PC-9 (cell line): ENCODE results near the gene EBF4. TPM values are rescaled to one million over a fixed set of nuclear protein-coding genes. Genes with fewer than 3 reads are reported as not detected.

Source experiments
- BruUV-seq: library from RNA; stranded (reverse); fragments of 400-500 nt; replicated peaks from 2 replicates; lab custom pipeline; 2021; lab: Mats Ljungman, UMichigan
- CTCF ChIA-PET: fragments of 300-600 bp; sonication (Branson Sonifier 250); formaldehyde crosslinking; loops from one replicate; lab custom pipeline; 2022; ENCODE audit warnings: antibody characterized with exemption; lab: Charles Lee
- POLR2A ChIA-PET: fragments of 300-600 bp; sonication (Branson Sonifier 250); formaldehyde crosslinking; loops from one replicate; lab custom pipeline; 2022; ENCODE audit warnings: antibody characterized with exemption; ENCODE audit not compliant: unreplicated experiment; lab: Charles Lee
- DNase-seq, 2 experiments: peaks; one replicate each; pipeline versions ENCODE4 v3.0.0 to v3.0.0-alpha.2; 2015 to 2022; ENCODE audit warnings: mixed read lengths in 1 of 2
- H2AFZ ChIP-seq: fragments of 200-600 bp; sonication (generic); 2 replicates; pipeline ENCODE4 v1.8.1; 2017; ENCODE audit warnings: antibody characterized with exemption
- H3F3A ChIP-seq: fragments of 200-600 bp; sonication (generic); 2 replicates; pipeline ENCODE4 v1.8.1; 2017; ENCODE audit warnings: antibody characterized with exemption, mild to moderate bottlenecking, low read depth; ENCODE audit not compliant: insufficient read depth
- H3K27ac ChIP-seq: fragments of 200-600 bp; sonication (generic); 2 replicates; pipeline ENCODE4 v1.6.1; 2016; ENCODE audit warnings: mixed run types
- H3K27me3 ChIP-seq: fragments of 200-600 bp; sonication (generic); 2 replicates; pipeline ENCODE4 v1.6.1; 2016; ENCODE audit warnings: low read depth, mixed run types; ENCODE audit not compliant: insufficient read depth
- H3K36me3 ChIP-seq: fragments of 200-600 bp; sonication (generic); 2 replicates; pipeline ENCODE4 v1.6.1; 2016; ENCODE audit warnings: low read depth, mixed run types
- H3K4me1 ChIP-seq: fragments of 200-600 bp; sonication (generic); replicated peaks from 2 replicates; pipeline ENCODE4 v1.6.1; 2016; ENCODE audit warnings: mixed run types; ENCODE audit not compliant: insufficient read depth
- H3K4me2 ChIP-seq: fragments of 200-600 bp; sonication (generic); 2 replicates; pipeline ENCODE4 v1.6.1; 2017; ENCODE audit warnings: mixed run types
- H3K4me3 ChIP-seq: fragments of 200-600 bp; sonication (generic); 2 replicates; pipeline ENCODE4 v1.6.1; 2016; ENCODE audit warnings: mixed run types
- H3K79me2 ChIP-seq: fragments of 200-600 bp; sonication (generic); 2 replicates; pipeline ENCODE4 v1.6.1; 2017; ENCODE audit warnings: low read depth, mixed run types
- H3K9me2 ChIP-seq: fragments of 200-600 bp; sonication (generic); 2 replicates; pipeline ENCODE4 v1.8.1; 2017; ENCODE audit warnings: mild to moderate bottlenecking; ENCODE audit not compliant: insufficient read depth
- H3K9me3 ChIP-seq: fragments of 200-600 bp; sonication (generic); 2 replicates; pipeline ENCODE4 v1.8.1; 2016; ENCODE audit warnings: low read depth; ENCODE audit not compliant: insufficient read depth
- H4K20me1 ChIP-seq: fragments of 200-600 bp; sonication (generic); 2 replicates; pipeline ENCODE4 v1.8.1; 2017; ENCODE audit not compliant: insufficient read depth
- CTCF ChIP-seq: fragments of 200-600 bp; sonication (generic); conservative IDR thresholded peaks from 2 replicates; pipeline ENCODE4 v1.6.1; 2017; ENCODE audit warnings: mixed run types, antibody characterized with exemption, mild to moderate bottlenecking, moderate library complexity
- EZH2 ChIP-seq: fragments of 200-600 bp; sonication (generic); IDR thresholded peaks from 2 replicates; pipeline ENCODE4 v1.8.0; 2017; ENCODE audit warnings: antibody characterized with exemption, low read depth
- intact Hi-C: fragments of 100-400 bp; cut with micrococcal nuclease; formaldehyde crosslinking; loops from one replicate; pipeline ENCODE4 v1.10.0; 2022; ENCODE audit not compliant: unreplicated experiment
- total RNA-seq: library from RNA; stranded (reverse); gene quantifications from 2 replicates; pipeline ENCODE4 v1.2.3, GENCODE V29; 2021

The EBF4 gene
- total RNA-seq, 1 experiment from 2014 or later: 5.1 TPM

GRCh38 chr20:2799271-2799670, 106.7 kb downstream of the EBF4 start:
- Histone ChIP-seq H2AFZ (no peak overlapping the region), H3F3A (no peaks in the 10 kb centered on the region), H3K4me1 (no peaks in the 10 kb centered on the region), H3K9me3 (no peaks in the 10 kb centered on the region), H4K20me1 (no peaks in the 10 kb centered on the region), H3K4me2 (no peak overlapping the region), H3K36me3 (no peaks in the 10 kb centered on the region), H3K27ac (no peak overlapping the region), H3K27me3 (peaks cover 24% of the 10 kb centered on the region), H3K9me2 (no peaks in the 10 kb centered on the region), H3K4me3 (no peak overlapping the region), H3K79me2 (no peaks in the 10 kb centered on the region)
- DNase-seq: no peak
- TF ChIP-seq EZH2 (no peak), CTCF (no peak)
- intact Hi-C loops: no loop called here
- ChIA-PET POLR2A (no interaction called here), CTCF (no interaction called here)
- BruUV-seq: no TSS peak

GRCh38 chr20:2799688-2800520, 107.3 kb downstream of the EBF4 start:
- Histone ChIP-seq H3K9me2 (no peaks in the 10 kb centered on the region), H3K27ac (no peak overlapping the region), H3K9me3 (no peaks in the 10 kb centered on the region), H3K27me3 (peaks cover 24% of the 10 kb centered on the region), H3K36me3 (no peaks in the 10 kb centered on the region), H4K20me1 (no peaks in the 10 kb centered on the region), H3K4me3 (no peak overlapping the region), H3K4me2 (no peak overlapping the region), H3F3A (no peaks in the 10 kb centered on the region), H2AFZ (no peak overlapping the region), H3K4me1 (no peaks in the 10 kb centered on the region), H3K79me2 (no peaks in the 10 kb centered on the region)
- intact Hi-C loops: no loop called here
- BruUV-seq: no TSS peak
- TF ChIP-seq EZH2: no peak
- TF ChIP-seq CTCF: no peak
- ChIA-PET POLR2A (no interaction called here), CTCF (no interaction called here)
- no peak for DNase-seq

GRCh38 chr20:2800521-2801285, 108.1 kb downstream of the EBF4 start, which contains the start of gene CPXM1:
Gene CPXM1 (minus strand): TSS chr20:2800627. CDS start chr20:2800572, 55 bp downstream.
- Histone ChIP-seq H3K9me2 (no peaks in the 10 kb centered on the region), H3K79me2 (no peaks in the 10 kb centered on the region), H3K9me3 (no peaks in the 10 kb centered on the region), H3K4me1 (no peaks in the 10 kb centered on the region), H3K27me3 (peaks cover 24% of the 10 kb centered on the region), H4K20me1 (no peaks in the 10 kb centered on the region), H3F3A (no peaks in the 10 kb centered on the region), H3K4me2 (no peak within 1 kb of the TSS), H2AFZ (no peak within 1 kb of the TSS), H3K36me3 (no peaks in the 10 kb centered on the region), H3K27ac (no peak within 1 kb of the TSS), H3K4me3 (no peak within 1 kb of the TSS)
- DNase-seq: no peak
- CTCF ChIA-PET: no interaction called here
- intact Hi-C loops: no loop called here
- TF ChIP-seq EZH2: no peak
- TF ChIP-seq CTCF: no peak
- BruUV-seq: no TSS peak
- POLR2A ChIA-PET: no interaction called here
